TTC549 (cell line): ENCODE measurements around the gene FRY.

Experiments used
- FAIRE-seq: peaks from 2 replicates; lab custom pipeline; 2012; peaks lifted over from hg19 to GRCh38; lab: Jason Lieb, UNC

Gene FRY

GRCh38 chr13:32262619-32263018, 231.0 kb downstream of the FRY start:
- no peak for FAIRE-seq

- FAIRE-seq = no peak
These were observed 232.8 kb downstream of the FRY start for GRCh38 chr13:32264407-32264806.

- FAIRE-seq = no peak
These were observed 234.2 kb downstream of the FRY start for GRCh38 chr13:32265726-32266125.

GRCh38 chr13:32266130-32266529, 234.6 kb downstream of the FRY start:
- FAIRE-seq = no peak

- no peak for FAIRE-seq
These were observed 236.4 kb downstream of the FRY start for GRCh38 chr13:32267836-32268439.

- FAIRE-seq = no peak
These were observed 240.6 kb downstream of the FRY start for GRCh38 chr13:32272021-32272683.

GRCh38 chr13:32277839-32278238, 246.3 kb downstream of the FRY start:
- no peak for FAIRE-seq

- FAIRE-seq = no peak
These were observed 246.9 kb downstream of the FRY start for GRCh38 chr13:32278426-32278825.

- FAIRE-seq = no peak
These were observed 249.5 kb downstream of the FRY start for GRCh38 chr13:32281096-32281495.

- no peak for FAIRE-seq
These were observed 250.6 kb downstream of the FRY start for GRCh38 chr13:32282096-32282711.

GRCh38 chr13:32284927-32285632, 253.5 kb downstream of the FRY start:
- no peak for FAIRE-seq

GRCh38 chr13:32285633-32285965, 254.0 kb downstream of the FRY start:
- FAIRE-seq = no peak

- FAIRE-seq = no peak
These were observed 265.6 kb downstream of the FRY start for GRCh38 chr13:32297206-32297605.

GRCh38 chr13:32298695-32299094, 267.1 kb downstream of the FRY start:
- FAIRE-seq = no peak

- no peak for FAIRE-seq
These were observed 268.3 kb downstream of the FRY start for GRCh38 chr13:32299893-32300292.

GRCh38 chr13:32300406-32300805, 268.8 kb downstream of the FRY start:
- no peak for FAIRE-seq

GRCh38 chr13:32300920-32301319, 269.3 kb downstream of the FRY start:
- no peak for FAIRE-seq

- no peak for FAIRE-seq
These were observed 270.9 kb downstream of the FRY start for GRCh38 chr13:32302461-32302860.

GRCh38 chr13:32305646-32306045, 274.1 kb downstream of the FRY start:
- no peak for FAIRE-seq

GRCh38 chr13:32309312-32310133, 277.9 kb downstream of the FRY start:
- FAIRE-seq = no peak

GRCh38 chr13:32310134-32310706, 278.6 kb downstream of the FRY start:
- FAIRE-seq = peak; percentile 75
